GM18909 (cell line): ENCODE data around the gene RBP7.
"Not testable (repeated sequence)": the region's sequence is repeated elsewhere in the genome, so short reads cannot be mapped to it uniquely, and the experiment has no call there.

Source experiments
- ATAC-seq: cut with Tn5 transposase; IDR thresholded peaks from one replicate; pipeline ENCODE4 v1.9.1; 2021; ENCODE audit warnings: mild to moderate bottlenecking; ENCODE audit not compliant: unreplicated experiment, poor library complexity

The RBP7 gene

DNA sequence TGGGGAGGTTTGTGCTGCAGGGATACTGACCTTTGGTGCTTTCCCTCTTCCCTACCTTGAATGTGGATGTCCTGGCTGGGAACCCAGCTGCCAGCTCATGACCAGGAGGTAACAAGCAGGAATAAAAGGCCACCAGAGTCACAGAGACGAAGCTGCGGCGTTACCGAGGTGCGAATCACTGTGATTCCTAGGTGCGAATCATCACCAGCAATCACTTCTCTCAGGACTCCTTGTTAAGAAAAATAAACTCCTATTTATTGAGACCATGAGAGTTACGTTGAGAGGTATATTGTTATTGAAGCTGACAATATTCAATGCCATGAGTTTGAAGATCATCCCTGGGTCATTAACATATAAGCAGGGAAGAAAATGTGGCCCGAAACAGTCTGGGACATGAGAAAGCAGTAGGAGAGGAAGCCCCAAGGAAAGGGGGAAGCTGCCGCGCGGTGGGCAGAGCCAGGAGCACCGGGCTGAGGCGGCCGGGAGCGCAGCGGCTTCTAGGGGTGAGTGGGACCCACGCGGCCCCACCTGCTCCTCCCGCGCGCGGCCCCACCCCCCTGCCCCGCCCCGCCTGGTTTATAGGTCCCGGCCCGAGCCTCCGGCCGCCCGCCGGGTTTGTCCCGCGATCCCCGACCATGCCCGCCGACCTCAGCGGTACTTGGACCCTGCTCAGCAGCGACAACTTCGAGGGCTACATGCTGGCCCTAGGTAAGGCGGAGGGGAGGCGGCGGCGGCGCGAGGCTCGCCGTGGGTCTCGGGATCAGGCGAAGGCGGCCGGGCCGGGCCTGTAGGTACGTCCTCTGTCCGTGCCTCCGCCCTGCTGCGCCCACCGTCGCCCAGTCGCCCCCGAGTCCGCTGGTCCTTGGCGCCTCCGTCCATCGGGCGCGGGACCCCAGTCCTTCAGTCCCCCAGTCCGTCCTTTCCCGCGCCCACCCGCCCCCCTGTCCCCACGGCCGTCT, at the start of gene RBP7:
Gene RBP7, plus strand, starts transcription at position 605 of the 959 bp plus-strand sequence. Its CDS starts 31 bp downstream, at position 636.
- no peak for ATAC-seq

DNA sequence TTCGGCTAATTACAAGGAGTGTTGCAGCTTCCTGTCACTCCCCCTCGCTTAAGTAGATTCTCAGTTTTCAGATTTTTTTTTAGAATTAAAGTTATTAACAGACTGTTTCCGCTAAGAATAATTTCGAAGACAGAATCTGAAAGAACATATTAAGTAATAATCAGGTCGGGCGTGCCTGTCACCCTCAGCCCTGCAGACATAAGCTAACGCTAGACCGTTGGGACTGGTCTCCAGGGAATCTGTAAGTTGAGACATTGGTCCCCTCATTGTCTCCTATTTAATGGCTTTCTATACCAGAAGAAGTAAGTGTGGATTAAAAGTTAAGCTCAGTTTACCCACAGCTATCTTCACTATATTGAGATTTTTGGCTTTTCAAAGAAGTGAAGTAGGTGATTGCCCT, 39.3 kb upstream of the RBP7 start:
- no peak for ATAC-seq

- no peak for ATAC-seq
Observed at GRCh38 chr1:9960011-9960410, 37.0 kb upstream of the RBP7 start.

GRCh38 chr1:9960706-9961562, 36.1 kb upstream of the RBP7 start:
- ATAC-seq, result no peak

GRCh38 chr1:9984253-9984652, 12.8 kb upstream of the RBP7 start:
- no peak for ATAC-seq

- ATAC-seq, result no peak
Observed at GRCh38 chr1:9985001-9985400, 12.0 kb upstream of the RBP7 start.

- no peak for ATAC-seq
Observed at GRCh38 chr1:9989773-9990172, 7.3 kb upstream of the RBP7 start.

- no peak for ATAC-seq
Observed at GRCh38 chr1:9990944-9991343, 6.1 kb upstream of the RBP7 start.

DNA sequence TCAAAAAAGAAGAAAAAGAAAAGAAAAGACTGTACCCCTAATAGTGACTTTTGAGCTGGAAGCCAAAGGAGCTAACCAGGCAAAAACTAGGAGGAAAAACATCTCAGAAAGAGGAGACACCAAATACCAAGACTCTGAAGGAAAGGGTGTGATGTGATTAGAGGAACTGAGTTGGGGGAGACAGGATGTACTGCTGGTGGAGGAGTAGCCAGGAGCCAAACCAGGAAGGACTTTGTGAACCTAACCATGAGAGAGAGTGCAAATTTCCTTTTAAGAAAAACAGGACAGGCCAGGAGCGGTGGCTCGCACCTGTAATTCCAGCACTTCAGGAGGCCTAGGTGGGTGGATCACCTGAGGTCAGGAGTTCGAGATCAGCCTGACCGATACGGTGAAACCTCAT, 4.1 kb upstream of the RBP7 start:
- ATAC-seq, result no peak

GRCh38 chr1:9993561-9994075, 3.4 kb upstream of the RBP7 start:
- no peak for ATAC-seq

DNA sequence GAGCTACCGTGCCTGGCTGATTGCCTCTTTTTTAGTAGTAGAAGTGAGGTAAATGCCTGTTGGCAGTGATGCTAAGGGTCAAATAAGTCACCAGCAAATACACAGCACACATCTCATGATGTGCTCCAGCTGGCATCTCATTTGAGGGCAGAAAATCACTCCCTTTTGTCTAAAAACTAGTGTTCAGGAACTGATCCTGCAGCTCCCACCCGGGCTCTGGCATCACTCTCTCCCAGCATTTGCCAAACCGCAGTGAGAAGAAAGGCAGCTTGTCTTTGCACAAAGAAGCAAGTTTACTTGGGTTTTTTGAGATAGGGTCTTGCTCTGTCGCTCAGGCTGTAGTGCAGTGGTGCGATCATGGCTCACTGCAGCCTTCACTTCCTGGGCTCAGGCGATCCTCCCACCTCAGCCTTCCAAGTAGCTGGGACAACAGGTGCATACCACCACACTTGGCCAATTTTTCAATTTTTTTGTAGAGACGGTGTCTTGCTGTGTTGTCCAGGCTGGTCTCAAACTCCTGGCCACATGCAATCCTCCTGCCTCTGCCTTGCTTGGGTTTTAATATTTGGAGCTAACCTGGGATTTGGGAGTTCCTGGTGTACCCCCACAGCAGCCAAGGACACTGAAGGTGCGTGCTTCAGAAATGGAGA, 4.1 kb downstream of the RBP7 start:
- ATAC-seq, result no peak

DNA sequence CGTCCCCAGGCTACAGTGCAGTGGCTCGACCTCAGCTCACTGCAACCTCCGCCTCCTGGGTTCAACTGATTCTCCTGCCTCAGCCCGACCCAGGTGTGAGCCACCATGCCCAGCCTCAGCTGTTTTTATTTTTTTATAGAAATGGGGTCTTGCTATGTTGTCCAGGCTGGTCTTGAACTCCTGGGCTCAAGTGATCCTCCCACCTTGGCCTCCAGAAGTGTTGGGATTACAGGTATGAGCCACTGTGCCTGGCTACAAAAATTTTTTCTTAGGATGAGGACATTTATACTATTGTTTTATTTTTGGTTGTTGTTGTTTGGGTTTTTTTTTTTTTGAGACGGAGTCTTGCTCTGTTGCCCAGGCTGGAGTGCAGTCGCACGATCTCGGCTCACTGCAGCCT, 8.2 kb downstream of the RBP7 start:
- ATAC-seq, result not testable (repeated sequence)

GRCh38 chr1:10007169-10007568, 10.1 kb downstream of the RBP7 start:
- no peak for ATAC-seq

GRCh38 chr1:10014016-10014415, 17.0 kb downstream of the RBP7 start:
- no peak for ATAC-seq

DNA sequence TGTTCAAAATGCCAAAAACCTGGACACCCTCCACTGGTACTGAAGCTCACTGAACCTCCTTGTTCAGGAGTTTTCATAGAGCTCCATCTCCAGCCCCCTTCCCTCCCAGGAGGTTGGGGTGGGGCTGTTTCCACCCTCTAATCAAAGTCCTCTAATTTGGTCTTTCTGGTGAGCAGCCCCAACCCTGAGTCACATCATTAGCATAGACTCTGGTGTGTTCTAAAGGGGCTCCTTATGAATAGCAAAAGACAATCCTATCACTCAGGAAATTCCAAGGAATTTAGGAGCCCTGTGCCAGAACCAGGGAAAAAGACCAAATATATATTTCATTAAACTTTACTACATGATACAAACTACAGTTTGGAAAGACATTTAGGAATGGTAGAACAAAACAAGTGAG, 22.5 kb downstream of the RBP7 start:
- ATAC-seq, result no peak

DNA sequence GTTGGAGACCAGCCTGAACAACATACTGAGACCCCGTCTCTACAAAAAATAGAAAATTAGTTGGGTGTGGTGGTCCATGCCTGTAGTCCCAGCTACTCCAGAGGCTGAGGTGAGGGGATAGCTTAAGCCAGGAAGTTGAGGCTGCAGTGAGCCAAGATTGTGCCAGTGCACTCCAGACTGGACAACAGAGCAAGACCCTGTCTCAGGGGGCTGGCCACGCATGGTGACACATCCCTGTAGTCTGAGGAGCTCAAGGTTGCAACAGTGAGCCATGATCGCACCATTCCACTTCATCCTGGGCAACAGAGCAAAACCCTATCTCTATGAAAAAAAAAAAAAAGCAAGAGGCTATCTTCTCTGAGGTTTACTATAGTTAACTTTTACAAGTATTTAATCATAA, 23.1 kb downstream of the RBP7 start:
- ATAC-seq, result no peak

DNA sequence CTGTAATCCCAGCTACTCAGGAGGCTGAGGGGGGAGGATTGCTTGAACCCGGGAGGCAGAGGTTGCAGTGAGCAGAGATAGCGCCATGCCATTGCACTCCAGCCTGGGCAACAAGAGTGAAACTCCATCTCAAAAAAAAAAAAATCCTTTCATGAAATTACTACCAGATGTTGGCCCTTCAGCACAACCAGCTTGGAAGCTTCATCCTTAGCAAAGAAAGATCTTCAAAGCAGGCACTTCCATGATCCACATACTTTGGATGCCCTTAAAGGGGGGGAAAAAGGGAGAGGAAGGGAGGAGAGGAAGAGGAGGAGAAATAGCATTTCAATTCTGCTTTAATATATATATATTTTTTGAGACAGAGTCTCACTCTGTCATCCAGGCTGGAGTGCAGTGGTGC, 23.6 kb downstream of the RBP7 start:
- not testable (repeated sequence) for ATAC-seq

GRCh38 chr1:10021992-10022391, 25.0 kb downstream of the RBP7 start:
- not testable (repeated sequence) for ATAC-seq

DNA sequence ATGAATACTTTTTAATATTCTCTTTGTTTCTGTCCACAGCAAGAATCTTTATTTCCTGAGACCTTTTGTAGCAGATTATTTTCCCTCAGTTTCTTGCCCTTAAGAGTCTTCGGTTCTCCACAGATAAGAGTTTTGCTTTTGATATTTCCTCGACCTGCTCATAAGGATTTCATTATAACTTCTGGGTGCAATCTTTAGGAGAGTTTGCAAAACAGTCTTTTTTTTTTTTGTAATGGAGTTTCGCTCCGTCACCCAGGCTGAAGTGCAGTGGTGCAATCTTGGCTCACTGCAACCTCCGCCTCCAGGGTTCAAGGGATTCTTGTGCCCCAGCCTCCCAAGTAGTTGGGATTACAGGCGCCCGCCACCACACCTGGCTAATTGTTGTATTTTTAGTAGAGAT, 25.6 kb downstream of the RBP7 start:
- no peak for ATAC-seq

- ATAC-seq, result no peak
Observed at GRCh38 chr1:10025354-10025753, 28.3 kb downstream of the RBP7 start.
